Activated T-cell treated with anti-CD3 and anti-CD28 coated beads, Interleukin-2, amount 50 U/mL, for 72 hours (primary cell): ENCODE data around the gene BATF2. TPM values are rescaled to one million over a fixed set of nuclear protein-coding genes. Genes with fewer than 3 reads are reported as not detected.
"Not testable (repeated sequence)": the region's sequence is repeated elsewhere in the genome, so short reads cannot be mapped to it uniquely, and the experiment has no call there.

Experiments
- ATAC-seq, 2 donors: fragments of 150-1000 bp; cut with Tn5 transposase; replicated peaks in 1 of 2; 2 replicates each; pipeline ENCODE4 v1.10.0; 2021; ENCODE audit warnings: moderate library complexity in 2 of 2, mild to moderate bottlenecking in 1 of 2
- DNase-seq, 2 donors: peaks; one replicate each; pipeline ENCODE4 v3.0.0; 2021 to 2022; ENCODE audit warnings: mixed read lengths in 1 of 2
- H3K27ac Mint-ChIP-seq: one replicate; pipeline ENCODE4 v1.8.0; 2022; ENCODE audit warnings: mild to moderate bottlenecking, moderate library complexity, mixed read lengths
- H3K27me3 Mint-ChIP-seq: one replicate; pipeline ENCODE4 v1.8.0; 2022; ENCODE audit warnings: low read depth, mixed read lengths
- H3K36me3 Mint-ChIP-seq, 2 donors: one replicate each; pipeline ENCODE4 v1.8.0; 2022; ENCODE audit warnings: mixed read lengths in 2 of 2, mild to moderate bottlenecking in 1 of 2; ENCODE audit not compliant: insufficient read depth in 2 of 2
- H3K4me1 Mint-ChIP-seq: one replicate; pipeline ENCODE4 v1.8.0; 2022; ENCODE audit warnings: low read depth, mixed read lengths
- H3K4me3 Mint-ChIP-seq, 2 donors: one replicate each; pipeline ENCODE4 v1.8.0; 2022; ENCODE audit warnings: mild to moderate bottlenecking in 2 of 2, mixed read lengths in 2 of 2, moderate library complexity in 2 of 2
- H3K9me3 Mint-ChIP-seq, 2 donors: one replicate each; pipeline ENCODE4 v1.8.0; 2022; ENCODE audit warnings: mixed read lengths in 2 of 2
- total RNA-seq, 2 donors: library from RNA; stranded (reverse); gene quantifications; one replicate each; pipeline ENCODE4 v1.2.3, GENCODE V29; 2022

The BATF2 gene
- total RNA-seq, 2 donors from 2014 or later: 0.31 to 0.39 TPM

DNA sequence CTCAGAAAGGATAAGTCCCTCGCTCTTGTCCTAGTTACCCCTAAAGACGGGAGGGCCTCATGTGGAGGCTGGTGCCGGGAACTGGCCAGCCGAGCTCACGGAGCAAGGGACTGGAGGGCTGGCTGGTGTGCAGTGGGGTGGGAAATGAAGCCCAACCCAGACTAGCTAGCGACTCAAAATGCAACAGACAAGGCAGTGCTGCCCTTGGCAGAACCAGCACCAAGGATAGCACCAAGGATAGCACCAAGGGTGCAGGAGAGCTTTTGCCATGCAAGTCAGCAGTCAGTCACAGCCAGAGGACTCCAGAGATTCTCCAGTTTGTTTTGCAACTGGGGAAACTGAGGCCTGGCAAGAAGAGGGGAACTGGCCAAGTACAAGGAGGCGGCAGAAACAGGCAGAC, 6.5 kb upstream of the BATF2 start:
- no peaks in the 10 kb centered on the region for H3K9me3 Mint-ChIP-seq
- no peak for ATAC-seq

DNA sequence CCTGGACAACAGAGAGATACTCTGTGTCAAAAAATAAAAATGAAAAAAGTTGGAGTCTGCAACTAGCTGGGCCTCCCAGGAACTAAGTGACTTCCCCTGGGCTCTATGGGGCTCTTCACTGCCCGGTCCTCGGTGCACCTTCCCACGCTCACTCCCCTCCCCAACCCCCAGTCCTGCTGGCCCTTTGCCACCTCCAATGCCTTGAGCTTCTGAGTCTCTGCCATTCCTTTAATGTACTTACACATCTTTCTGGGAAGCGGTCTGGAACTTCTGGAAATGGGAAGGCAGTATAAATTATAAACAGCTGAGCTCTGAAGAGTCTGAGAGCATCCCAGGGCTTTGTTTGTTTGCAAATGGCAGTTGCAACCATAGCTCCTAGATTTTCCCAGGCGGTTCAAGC, 5.9 kb upstream of the BATF2 start:
- Mint-ChIP-seq H3K9me3 (no peaks in the 10 kb centered on the region), H3K4me1 (peaks cover 10% of the 10 kb centered on the region), H3K36me3 (no peaks in the 10 kb centered on the region), H3K4me3 (no peak overlapping the region), H3K27ac (no peak overlapping the region), H3K27me3 (no peaks in the 10 kb centered on the region)
- DNase-seq (no peak), ATAC-seq (no peak)

More for the DNA sequence above, 6.5 kb upstream of the BATF2 start:
- Mint-ChIP-seq H3K27me3 (no peaks in the 10 kb centered on the region), H3K27ac (no peak overlapping the region), H3K4me1 (peaks cover 8% of the 10 kb centered on the region), H3K36me3 (no peaks in the 10 kb centered on the region), H3K4me3 (no peak overlapping the region)
- no peak for DNase-seq

DNA sequence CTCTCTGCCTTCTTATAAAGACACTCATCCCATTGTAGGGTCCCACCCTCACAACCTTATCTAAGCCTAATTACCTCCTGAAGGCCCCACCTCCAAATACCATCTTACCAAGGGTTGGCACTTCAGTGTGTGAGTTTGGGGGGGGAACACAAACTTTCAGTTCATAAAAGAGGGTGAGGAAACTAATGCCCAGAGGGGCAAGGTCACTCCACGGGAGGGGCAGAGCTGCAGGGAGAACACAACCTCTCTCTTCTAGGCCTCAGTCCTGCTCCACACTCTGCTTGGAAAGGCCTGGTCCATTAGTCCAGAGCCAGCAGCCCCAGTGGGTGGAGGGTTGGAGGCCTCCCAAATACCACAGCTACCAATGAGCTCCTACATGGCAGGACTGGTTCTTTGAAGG, 2.7 kb upstream of the BATF2 start:
- ATAC-seq (no peak), DNase-seq (no peak)
- H3K27me3 Mint-ChIP-seq: peaks cover 10% of the 10 kb centered on the region
- no peaks in the 10 kb centered on the region for H3K36me3 Mint-ChIP-seq
- no peaks in the 10 kb centered on the region for H3K9me3 Mint-ChIP-seq
- H3K4me3 Mint-ChIP-seq: no peak overlapping the region
- H3K4me1 Mint-ChIP-seq: peaks cover 16% of the 10 kb centered on the region
- H3K27ac Mint-ChIP-seq: no peak overlapping the region

DNA sequence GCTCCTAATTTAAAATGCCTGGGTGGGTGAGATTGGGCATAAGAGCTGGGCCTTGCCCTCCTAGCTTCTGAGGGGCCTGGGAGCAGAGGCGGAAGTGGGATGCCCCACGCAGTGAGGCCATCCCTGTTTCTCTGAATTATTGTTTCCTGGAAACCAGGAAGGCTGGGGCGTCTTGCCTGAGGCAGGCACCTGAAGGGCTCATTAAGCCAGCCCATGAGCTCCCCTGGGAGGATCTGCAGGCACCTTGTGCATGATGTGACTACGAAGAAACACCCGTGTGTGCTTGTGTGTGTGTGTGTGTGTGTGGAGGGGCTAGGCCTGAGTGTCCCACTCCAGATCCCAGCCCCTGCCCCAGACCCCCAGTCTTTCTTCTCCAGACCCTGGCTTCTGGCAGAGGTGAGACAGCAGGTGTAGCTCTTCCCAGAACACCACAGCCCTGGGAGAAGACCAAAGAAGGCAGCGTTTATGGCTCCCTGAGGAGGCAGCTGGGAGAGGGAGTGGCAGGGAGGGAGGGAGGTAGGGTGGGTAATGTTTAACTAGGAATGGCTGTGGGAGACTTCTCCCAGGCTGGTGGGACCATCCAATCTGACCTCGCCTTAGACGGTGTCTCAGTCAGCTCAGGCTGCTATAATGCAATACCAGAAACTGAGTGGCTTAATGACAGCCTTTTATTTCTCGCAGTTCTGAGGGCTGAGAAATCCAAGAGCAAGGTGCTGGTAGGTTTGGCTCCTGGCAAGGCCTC, 2.1 kb upstream of the BATF2 start:
- Mint-ChIP-seq H3K36me3 (no peaks in the 10 kb centered on the region), H3K27ac (peak overlapping the region; percentile 83), H3K4me3 (peak overlapping the region; percentile 29 to 80), H3K4me1 (peaks cover 16% of the 10 kb centered on the region), H3K9me3 (no peaks in the 10 kb centered on the region), H3K27me3 (peaks cover 10% of the 10 kb centered on the region)
- DNase-seq (no peak), ATAC-seq (peak in 1 of 2 donors; percentile 57)

DNA sequence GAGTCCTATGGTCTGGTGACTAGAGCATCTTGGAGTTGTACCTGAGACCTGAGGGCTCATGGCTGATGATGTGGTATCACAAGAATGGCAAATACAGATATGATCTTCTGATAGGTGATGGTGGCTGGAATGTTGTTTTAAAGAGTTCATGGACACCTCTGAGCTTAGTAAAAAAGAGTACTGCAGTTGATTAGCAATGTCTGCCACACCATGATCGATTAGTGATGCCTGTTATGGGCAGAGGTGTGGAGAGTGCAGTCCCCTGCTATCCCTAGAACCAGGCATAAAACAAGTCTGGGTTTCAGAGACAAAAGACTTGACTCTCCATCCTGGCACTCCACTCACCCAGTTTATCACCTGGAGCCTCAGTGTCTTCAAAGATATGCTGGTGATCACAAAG, 1.4 kb upstream of the BATF2 start:
- Mint-ChIP-seq H3K9me3 (no peaks in the 10 kb centered on the region), H3K27me3 (peaks cover 10% of the 10 kb centered on the region), H3K27ac (peak overlapping the region; percentile 83), H3K4me1 (peaks cover 16% of the 10 kb centered on the region), H3K4me3 (peak overlapping the region; percentile 29 to 80), H3K36me3 (no peaks in the 10 kb centered on the region)
- peak; percentile 41 to 59 for ATAC-seq
- DNase-seq: peak; percentile 10 to 16

DNA sequence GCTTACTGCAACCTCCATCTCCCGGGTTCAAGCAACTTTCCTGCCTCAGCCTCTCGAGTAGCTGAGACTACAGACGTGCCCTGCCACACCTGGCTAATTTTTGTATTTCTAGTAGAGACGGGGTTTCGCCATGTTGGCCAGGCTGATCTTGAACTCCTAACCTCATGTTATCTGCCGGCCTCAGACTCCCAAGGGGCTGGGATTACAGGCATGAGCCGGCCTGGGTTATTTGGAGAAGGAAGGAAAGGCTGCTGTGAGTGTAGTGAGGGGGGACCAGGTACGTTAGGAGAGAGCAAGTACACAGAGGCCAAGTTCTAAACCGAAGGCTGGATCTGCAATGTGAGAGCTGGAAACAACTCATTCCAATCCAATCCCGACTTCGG, 453 bp downstream of the BATF2 start:
- peaks cover 16% of the 10 kb centered on the region for H3K4me1 Mint-ChIP-seq
- H3K9me3 Mint-ChIP-seq: no peaks in the 10 kb centered on the region
- peaks cover 15% of the 10 kb centered on the region for H3K27me3 Mint-ChIP-seq
- ATAC-seq (no peak), DNase-seq (no peak)
- no peaks in the 10 kb centered on the region for H3K36me3 Mint-ChIP-seq
- no peak overlapping the region for H3K4me3 Mint-ChIP-seq
- no peak overlapping the region for H3K27ac Mint-ChIP-seq

DNA sequence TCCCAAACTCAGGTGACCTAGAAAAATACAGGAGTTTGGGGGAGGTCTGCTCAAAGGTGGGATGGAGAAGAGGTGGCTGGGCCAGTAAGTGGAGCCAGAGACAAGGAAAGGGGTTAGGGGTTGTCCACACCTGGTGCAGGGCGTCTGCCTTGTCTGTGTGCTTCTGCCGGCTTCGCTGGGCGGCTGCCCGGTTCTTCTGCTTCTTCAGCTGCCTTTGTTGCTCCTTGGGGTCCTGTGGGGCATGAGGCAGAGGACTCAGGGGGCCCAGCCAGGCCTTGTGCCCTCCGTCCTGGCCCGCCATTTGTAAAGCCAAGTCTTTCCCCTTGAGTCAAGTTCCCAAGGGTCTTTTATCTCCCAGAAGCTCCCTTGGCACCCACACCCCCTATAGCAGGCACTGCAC, 2.5 kb downstream of the BATF2 start:
- no peak for DNase-seq
- peaks cover 22% of the 10 kb centered on the region for H3K4me1 Mint-ChIP-seq
- H3K27me3 Mint-ChIP-seq: peaks cover 15% of the 10 kb centered on the region
- no peak for ATAC-seq
- H3K4me3 Mint-ChIP-seq: no peak overlapping the region
- H3K36me3 Mint-ChIP-seq: no peaks in the 10 kb centered on the region
- no peaks in the 10 kb centered on the region for H3K9me3 Mint-ChIP-seq
- H3K27ac Mint-ChIP-seq: no peak overlapping the region

DNA sequence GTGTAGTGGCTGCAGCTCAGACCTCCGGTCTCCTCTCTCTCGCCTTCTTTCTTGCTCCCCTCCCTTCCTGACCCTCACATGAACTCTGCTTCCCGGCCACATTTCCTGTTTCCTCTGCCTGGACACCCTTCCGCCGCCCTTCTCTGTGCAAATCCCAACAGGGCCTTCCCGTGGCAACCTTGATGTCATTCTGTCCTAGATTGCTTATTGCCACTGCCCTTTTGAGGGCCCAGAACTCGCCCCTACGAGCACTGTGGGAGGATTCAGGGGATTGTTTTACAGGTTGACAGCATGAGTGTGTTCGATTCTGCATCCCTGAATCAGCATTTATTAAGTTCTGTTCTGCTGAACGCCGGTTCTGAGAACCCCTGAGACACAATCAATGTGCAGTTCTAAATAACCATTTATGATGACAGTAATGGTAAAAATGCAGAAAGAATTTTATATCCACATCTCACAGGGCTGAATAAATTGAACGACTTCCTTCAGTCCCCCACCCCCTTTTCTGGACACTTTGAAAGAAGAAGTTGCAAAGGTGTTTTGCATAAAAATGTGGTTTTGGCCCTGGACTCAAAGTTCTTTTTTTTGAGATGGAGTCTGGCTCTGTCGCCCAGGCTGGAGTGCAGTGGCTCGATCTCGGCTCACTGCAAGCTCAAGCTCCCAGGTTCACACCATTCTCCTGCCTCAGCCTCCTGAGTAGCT, 6.4 kb downstream of the BATF2 start:
- Mint-ChIP-seq H3K4me1 (peaks cover 7% of the 10 kb centered on the region), H3K4me3 (no peak overlapping the region), H3K36me3 (no peaks in the 10 kb centered on the region), H3K27ac (peak overlapping the region; percentile 22), H3K27me3 (peaks cover 11% of the 10 kb centered on the region), H3K9me3 (no peaks in the 10 kb centered on the region)
- no peak for DNase-seq
- no peak for ATAC-seq

DNA sequence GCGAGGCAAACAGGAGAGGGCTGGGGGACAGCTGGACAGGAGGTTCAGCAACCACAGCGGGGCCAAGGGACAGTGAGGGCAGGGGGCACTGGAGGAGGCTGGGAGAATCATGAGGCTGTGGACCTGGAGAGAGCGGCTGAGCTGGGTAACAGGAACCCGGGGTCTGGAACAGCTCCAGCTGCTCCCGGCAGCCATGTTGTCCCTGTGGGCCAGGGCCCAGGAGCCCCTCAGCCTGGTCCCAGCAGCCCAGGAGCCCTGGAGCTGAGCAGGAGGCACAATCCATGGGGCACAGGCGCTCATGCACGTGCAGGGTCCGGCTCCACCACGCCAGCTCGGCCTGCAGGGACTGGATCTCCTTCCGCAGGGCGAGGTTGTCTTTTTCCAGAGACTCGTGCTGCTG, 7.4 kb downstream of the BATF2 start:
- no peaks in the 10 kb centered on the region for H3K36me3 Mint-ChIP-seq
- ATAC-seq (no peak), DNase-seq (no peak)
- H3K27me3 Mint-ChIP-seq: peaks cover 11% of the 10 kb centered on the region
- no peak overlapping the region for H3K4me3 Mint-ChIP-seq
- no peak overlapping the region for H3K27ac Mint-ChIP-seq
- H3K4me1 Mint-ChIP-seq: peaks cover 7% of the 10 kb centered on the region
- no peaks in the 10 kb centered on the region for H3K9me3 Mint-ChIP-seq

DNA sequence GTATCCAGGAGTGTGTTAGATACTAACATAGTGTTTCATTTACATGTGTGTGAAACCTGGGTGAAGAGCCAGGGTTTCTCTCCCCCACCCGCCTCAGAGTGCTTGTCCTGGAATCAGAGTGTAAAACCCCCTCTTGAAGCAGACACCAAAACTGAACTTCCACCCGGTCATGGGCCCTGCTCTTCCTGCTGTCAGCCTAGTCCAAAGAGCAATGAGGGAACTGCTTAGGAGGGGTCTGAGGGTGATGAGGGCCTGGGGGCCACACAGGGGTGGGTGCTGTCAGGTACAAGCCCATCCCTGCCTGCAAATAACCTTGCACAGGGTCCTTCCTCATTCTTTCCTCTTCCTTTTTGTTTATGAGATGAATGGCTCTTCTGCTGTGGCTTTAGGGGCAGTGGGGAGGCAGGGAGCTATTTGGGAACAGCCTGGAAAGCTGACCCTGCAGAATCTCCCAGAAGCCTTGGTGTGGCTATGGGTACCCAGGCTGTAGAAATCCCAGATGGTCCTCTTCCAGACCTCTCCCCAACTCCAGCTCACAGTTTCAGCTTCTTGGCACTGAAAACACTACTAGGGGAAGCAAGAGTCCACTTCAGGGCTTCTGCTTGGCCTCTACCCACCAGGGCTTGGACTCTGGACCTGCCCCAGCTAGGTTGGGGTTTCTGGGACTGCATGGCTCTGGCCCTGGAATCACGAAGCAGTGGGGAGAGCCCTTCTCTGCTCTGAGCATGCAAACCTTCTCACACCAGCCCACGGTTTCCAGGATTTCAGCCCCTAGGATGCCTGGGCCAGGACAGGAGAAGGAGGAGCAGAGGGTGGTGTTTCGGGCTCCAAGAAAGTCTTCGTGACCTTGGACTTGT, 8.5 kb downstream of the BATF2 start:
- DNase-seq (no peak), ATAC-seq (no peak)
- no peaks in the 10 kb centered on the region for H3K9me3 Mint-ChIP-seq
- no peak overlapping the region for H3K4me3 Mint-ChIP-seq
- H3K4me1 Mint-ChIP-seq: peaks cover 7% of the 10 kb centered on the region
- peaks cover 12% of the 10 kb centered on the region for H3K27me3 Mint-ChIP-seq
- no peak overlapping the region for H3K27ac Mint-ChIP-seq
- H3K36me3 Mint-ChIP-seq: no peaks in the 10 kb centered on the region

DNA sequence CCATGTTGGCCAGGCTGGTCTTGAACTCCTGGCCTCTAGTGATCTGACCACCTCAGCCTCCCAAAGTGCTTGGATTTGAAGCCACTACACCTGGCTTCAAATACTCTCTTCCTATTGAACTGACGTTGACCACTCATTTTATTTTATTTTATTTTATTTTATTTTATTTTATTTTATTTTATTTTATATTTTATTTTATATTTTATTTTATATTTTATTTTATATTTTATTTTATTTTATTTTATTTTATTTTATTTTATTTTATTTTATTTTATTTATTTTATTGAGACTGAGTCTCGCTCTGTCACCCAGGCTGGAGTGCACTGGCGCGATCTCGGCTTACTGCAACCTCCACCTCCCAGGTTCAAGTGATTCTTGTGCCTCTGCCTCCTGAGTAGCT, 13.4 kb downstream of the BATF2 start:
- H3K9me3 Mint-ChIP-seq, ATAC-seq, DNase-seq, H3K36me3 Mint-ChIP-seq, H3K27ac Mint-ChIP-seq, H3K4me3 Mint-ChIP-seq, H3K4me1 Mint-ChIP-seq: not testable (repeated sequence)
- peaks cover 15% of the 10 kb centered on the region for H3K27me3 Mint-ChIP-seq

DNA sequence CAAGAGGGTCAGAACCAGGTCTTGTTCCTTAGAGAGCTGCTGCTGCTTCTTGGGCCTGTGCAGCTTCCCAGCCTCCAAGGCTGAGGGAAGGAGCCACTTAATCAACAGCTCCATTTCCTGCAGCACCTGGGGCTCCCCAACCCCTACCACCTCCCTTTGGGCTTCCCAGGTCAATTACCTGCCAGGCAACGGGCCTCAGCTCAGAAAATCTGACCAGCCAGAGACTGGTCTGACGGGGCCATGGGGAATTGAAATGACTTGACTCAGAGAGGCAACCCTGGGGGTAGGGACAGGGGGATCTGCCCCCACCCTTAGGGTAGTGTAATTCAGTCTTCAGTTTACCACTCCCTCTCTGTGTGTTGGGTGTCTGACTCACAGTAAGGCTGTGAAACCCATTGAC, 20.1 kb downstream of the BATF2 start:
- ATAC-seq (no peak), DNase-seq (no peak)
- Mint-ChIP-seq H3K27me3 (no peaks in the 10 kb centered on the region), H3K27ac (no peak overlapping the region), H3K4me3 (no peak overlapping the region), H3K36me3 (no peaks in the 10 kb centered on the region), H3K4me1 (peaks cover 20% of the 10 kb centered on the region), H3K9me3 (no peaks in the 10 kb centered on the region)

DNA sequence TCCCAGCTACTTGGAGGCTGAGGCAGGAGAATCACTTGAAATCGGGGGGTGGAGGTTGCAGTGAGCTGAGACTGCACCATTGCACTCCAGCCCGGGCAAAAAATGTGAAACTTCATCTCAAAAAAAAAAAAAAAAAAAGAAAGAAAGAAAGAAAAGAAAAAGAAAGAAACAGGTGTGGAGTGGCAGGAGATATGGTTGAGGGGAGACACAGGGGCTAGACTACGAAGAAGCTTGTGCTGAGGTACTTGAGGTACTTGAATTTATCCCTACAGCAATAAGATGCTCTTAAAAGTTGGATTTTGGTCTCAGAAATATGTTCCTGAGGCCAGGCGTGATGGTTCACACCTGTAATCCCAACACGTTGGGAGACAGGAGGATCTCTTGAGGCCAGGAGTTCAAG, 22.6 kb downstream of the BATF2 start:
- Mint-ChIP-seq H3K9me3 (peaks cover 2% of the 10 kb centered on the region in 2 donors), H3K4me1 (peaks cover 40% of the 10 kb centered on the region), H3K27ac (peak overlapping the region; percentile 33), H3K36me3 (no peaks in the 10 kb centered on the region), H3K27me3 (no peaks in the 10 kb centered on the region), H3K4me3 (no peak overlapping the region)
- ATAC-seq (no peak), DNase-seq (no peak)
